ENCODE data around the gene MUC6. TPM values are rescaled to one million over a fixed set of nuclear protein-coding genes. Genes with fewer than 3 reads are reported as not detected.

Gene MUC6
- total and polyA plus RNA-seq, 10 of the 15 experiments (the other 5 are each of a cell fraction or from before 2014, with no cell fraction given) = 0.03 TPM; not detected in 8

- in situ Hi-C loops (cut with MboI) = no loop called here
- Histone ChIP-seq H3K27ac (ENCODE audit: control insufficient read depth, insufficient read depth) (no peak overlapping the region), H3K4me1 (ENCODE audit: control insufficient read depth, insufficient read depth, low read length) (no peaks in the 10 kb centered on the region), H3K9me3 (replicated peaks; ENCODE audit: control insufficient read depth, insufficient read depth, low read length) (no peaks in the 10 kb centered on the region; the same call in 2 of the 3 replicates), H3K79me2 (ENCODE audit: control insufficient read depth, insufficient read depth, low read length) (no peaks in the 10 kb centered on the region), H3K27me3 (replicated peaks in 1 of 2; ENCODE audit: control insufficient read depth in 2 of 2, insufficient read depth in 2 of 2, low read length in 1 of 2) (no peaks in the 10 kb centered on the region), H3K4me2 (ENCODE audit: control insufficient read depth, insufficient read depth) (no peak overlapping the region), H2AFZ (ENCODE audit: control insufficient read depth, low read depth, low read length) (no peak overlapping the region), H3K36me3 (ENCODE audit: control insufficient read depth in 2 of 2, insufficient read depth in 2 of 2, low read length in 1 of 2) (no peaks in the 10 kb centered on the region), H3K4me3 (no peak overlapping the region), H3K9ac (ENCODE audit: control insufficient read depth, insufficient read depth, low read length) (no peak overlapping the region), H4K20me1 (ENCODE audit: control insufficient read depth, insufficient read depth) (no peaks in the 10 kb centered on the region)
- ChIA-PET POLR2A (no interaction called here), SMC1A (ENCODE audit: uncharacterized antibody, unreplicated experiment) (no interaction called here), RAD21 (ENCODE audit: unreplicated experiment) (no interaction called here), CTCF (no interaction called here)
- no peak for ATAC-seq
- no peak for DNase-seq (ENCODE audit: low read depth, low spot score)
- WGBS (ENCODE audit: insufficient coverage, insufficient replicate concordance, low lambda C conversion rate, missing lambda C conversion rate) = 46% methylated on average over 15 of the region's 18 CpGs
- BruUV-seq (replicated peaks) = no TSS peak
- no peak for FAIRE-seq
- intact Hi-C loops (cut with micrococcal nuclease; ENCODE audit: unreplicated experiment) = no loop called here
- TF ChIP-seq RBBP5 (conservative IDR thresholded peaks at IDR 0.05) (no peak), ZNF207 (IDR thresholded peaks at IDR 0.05; ENCODE audit: borderline replicate concordance) (no peak), NR2C1 (IDR thresholded peaks at IDR 0.05) (no peak), CEBPB (IDR thresholded peaks at IDR 0.05; ENCODE audit: borderline replicate concordance in 1 of 2, low read depth in 2 of 2, low read length in 2 of 2) (no peak), EED (IDR thresholded peaks at IDR 0.05; ENCODE audit: low read depth) (no peak), BCLAF1 (IDR thresholded peaks at IDR 0.05) (no peak), NR2C2 (IDR thresholded peaks at IDR 0.05; ENCODE audit: borderline replicate concordance, control insufficient read depth, insufficient read length, low read depth) (no peak), FOS (IDR thresholded peaks at IDR 0.05; ENCODE audit: borderline replicate concordance, extremely low read depth, insufficient read length) (no peak), TARDBP (IDR thresholded peaks at IDR 0.05; ENCODE audit: borderline replicate concordance) (no peak), ASH2L (IDR thresholded peaks at IDR 0.05; ENCODE audit: borderline replicate concordance, low read depth) (no peak), ESRRA (IDR thresholded peaks at IDR 0.05; ENCODE audit: low read length) (no peak), CUX1 (IDR thresholded peaks at IDR 0.05; ENCODE audit: insufficient replicate concordance, low read depth, low read length) (no peak), MAX (IDR thresholded peaks at IDR 0.05; ENCODE audit: low read depth, low read length) (no peak), ZSCAN29 (IDR thresholded peaks at IDR 0.05) (no peak), USF2 (IDR thresholded peaks at IDR 0.05; ENCODE audit: borderline replicate concordance, low read depth, low read length) (no peak), CBFB (IDR thresholded peaks at IDR 0.05; ENCODE audit: low read depth) (no peak), RAD51 (IDR thresholded peaks at IDR 0.05) (no peak)
Observed at GRCh38 chr11:1076061-1076665, 39.6 kb upstream of the MUC6 start.
